ENCODE results near the gene ZBTB20. TPM values are rescaled to one million over a fixed set of nuclear protein-coding genes. Genes with fewer than 3 reads are reported as not detected.

Gene ZBTB20
- total RNA-seq, 2 experiments from 2014 or later, result 8.1 TPM

DNA sequence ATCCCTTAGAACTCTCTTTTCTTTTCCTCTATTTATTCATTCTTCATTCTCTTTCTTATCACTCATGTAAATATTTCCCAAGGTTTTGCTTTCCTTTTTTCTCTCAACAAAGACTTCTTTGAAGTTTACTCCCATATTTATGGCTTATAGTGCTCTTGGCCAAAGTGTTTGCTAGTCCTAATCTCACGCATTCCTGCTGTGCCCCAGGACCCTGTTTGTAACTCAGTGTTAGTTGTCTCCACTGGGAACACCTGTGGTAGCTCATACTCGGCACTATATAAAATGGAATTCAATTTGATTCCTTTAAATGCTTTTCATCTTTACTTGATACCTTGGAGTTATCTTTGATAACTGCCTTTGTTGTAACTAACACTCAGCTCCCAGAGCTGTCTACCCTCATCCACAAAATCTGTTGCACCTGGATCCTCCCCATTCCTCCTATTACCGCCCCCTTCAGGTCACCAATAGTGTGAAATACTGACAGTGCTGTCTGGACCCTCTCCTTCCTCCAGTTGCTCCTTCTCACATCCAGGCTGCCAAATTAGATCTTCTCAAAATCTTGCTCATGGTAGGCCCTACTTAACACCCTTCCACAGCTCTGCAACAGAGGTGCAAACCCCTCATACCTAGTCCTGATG is 776.4 kb downstream of the ZBTB20 start:
- Mint-ChIP-seq H3K36me3 (ENCODE audit: low read depth) (no peaks in the 10 kb centered on the region), H3K4me3 (no peak overlapping the region), H3K27ac (no peak overlapping the region), H3K9me3 (ENCODE audit: insufficient read depth) (no peaks in the 10 kb centered on the region), H3K27me3 (ENCODE audit: low read depth) (no peaks in the 10 kb centered on the region), H3K4me1 (ENCODE audit: low read depth) (no peaks in the 10 kb centered on the region)
- CTCF ChIA-PET, result interaction anchor here (0.9 kb wide), 1 partner anchor 12 kb away, joined by 3 read pairs; no protein-coding TSS in a partner anchor
- POLR2A ChIA-PET, result interaction anchor here (1.4 kb wide), 1 partner anchor 13 kb away, joined by 3 read pairs; no protein-coding TSS in a partner anchor
- no peak for ATAC-seq
- DNase-seq, result no peak

DNA sequence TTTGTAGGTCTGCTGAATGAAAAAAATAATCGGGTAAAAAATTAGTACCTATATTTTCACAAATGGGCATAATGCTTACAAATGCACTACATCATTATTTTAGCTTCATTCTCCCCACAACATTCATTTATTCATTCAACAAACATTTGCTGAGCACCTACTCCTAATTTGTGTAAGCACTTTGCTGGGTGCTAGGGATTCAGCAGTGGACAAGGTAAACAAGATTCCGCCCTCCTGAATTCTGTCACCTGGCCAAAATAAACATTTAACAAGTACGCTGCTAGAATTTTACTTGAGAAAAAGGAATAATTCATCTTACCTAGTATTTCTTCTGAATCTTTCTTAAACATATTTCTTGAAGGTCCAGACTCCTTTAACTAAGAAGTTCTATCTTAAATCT is 781.2 kb downstream of the ZBTB20 start:
- POLR2A ChIA-PET, result no interaction called here
- no peak overlapping the region for H3K27ac Mint-ChIP-seq
- CTCF ChIA-PET, result interaction anchor here (0.8 to 4.1 kb wide), 4 partner anchors 9 to 52 kb away, joined by 3 to 33 read pairs (median 4); no protein-coding TSS in a partner anchor

DNA sequence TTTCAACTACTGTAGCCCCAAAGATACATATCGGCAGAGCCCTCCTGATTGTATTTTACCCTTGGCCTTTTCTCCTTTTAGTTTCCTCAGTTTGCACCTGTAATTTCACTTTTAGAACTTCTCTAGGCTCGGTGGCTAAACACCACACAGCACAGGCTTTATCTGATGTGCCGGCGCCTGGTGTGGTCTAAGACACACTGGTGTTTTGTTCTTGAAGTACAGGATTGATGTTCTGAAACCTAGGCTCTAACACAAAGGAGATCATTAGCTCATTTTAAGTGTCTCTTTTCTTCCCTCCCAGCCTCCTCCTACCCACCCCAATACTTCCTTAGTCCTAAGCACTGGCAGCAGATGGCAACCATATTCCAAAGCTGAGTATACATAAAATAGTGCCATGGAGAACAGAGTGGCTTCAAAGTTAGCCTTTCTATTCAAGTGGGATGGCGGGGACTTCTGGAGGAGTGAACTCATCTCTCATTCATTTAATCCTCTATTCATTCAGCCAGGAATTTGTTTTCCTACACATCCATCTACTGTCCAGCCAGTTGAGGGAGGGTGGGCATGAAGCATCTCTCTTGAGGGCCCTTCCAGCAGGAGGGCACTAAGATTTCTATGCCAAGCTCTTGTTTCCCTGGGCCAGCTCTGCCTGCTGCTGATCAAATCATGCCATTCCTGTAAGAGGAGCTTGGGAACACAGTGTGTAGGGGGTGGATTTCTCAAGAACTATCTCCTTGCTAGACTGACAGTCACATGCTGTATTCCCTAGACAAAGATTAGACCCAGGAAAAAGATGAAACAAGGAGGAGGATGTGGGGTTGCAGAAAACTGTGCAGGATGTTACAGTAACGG is 782.1 kb downstream of the ZBTB20 start:
- ATAC-seq, result no peak

More for the DNA sequence above, 781.2 kb downstream of the ZBTB20 start:
- Mint-ChIP-seq H3K9me3 (ENCODE audit: insufficient read depth) (no peaks in the 10 kb centered on the region), H3K27me3 (ENCODE audit: low read depth) (no peaks in the 10 kb centered on the region), H3K4me1 (ENCODE audit: low read depth) (no peaks in the 10 kb centered on the region), H3K4me3 (no peak overlapping the region), H3K36me3 (ENCODE audit: low read depth) (no peaks in the 10 kb centered on the region)
- DNase-seq (no peak), ATAC-seq (no peak)

DNA sequence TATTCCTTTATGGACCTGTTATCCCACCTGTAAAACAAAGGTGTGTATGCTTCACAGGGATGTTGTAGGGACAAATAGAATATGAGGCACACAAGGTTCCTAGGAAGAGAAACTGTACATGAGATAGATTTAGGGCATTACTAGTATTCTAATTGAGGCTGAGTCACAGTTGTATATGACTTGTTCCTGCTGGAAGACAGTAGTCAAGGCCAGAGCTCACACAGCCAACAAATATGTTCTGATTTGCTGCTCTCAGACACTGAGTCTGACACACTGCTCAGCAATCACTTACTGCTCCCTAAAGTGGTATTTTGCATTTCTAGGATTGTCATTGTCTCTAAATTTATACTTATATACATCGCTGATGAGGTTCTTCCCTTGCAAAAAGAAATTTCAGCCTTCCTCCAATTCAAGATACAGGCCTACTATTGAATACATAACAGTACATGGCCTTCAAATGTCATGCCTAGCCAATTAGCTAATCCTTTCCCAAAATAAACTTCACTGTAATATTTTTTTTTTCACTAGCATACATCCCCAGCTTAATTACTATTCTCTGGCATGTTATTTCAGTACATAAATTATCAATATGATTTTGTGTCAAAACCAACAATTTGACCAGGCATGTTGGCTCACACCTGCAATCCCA is 783.4 kb downstream of the ZBTB20 start:
- Mint-ChIP-seq H3K4me1 (ENCODE audit: low read depth) (no peaks in the 10 kb centered on the region), H3K27me3 (ENCODE audit: low read depth) (no peaks in the 10 kb centered on the region), H3K9me3 (ENCODE audit: insufficient read depth) (no peaks in the 10 kb centered on the region), H3K27ac (no peak overlapping the region), H3K36me3 (ENCODE audit: low read depth) (no peaks in the 10 kb centered on the region), H3K4me3 (no peak overlapping the region)
- DNase-seq (no peak), ATAC-seq (no peak)
- CTCF ChIA-PET, result interaction anchor here (0.5 to 4.1 kb wide), 21 partner anchors 10 to 1454 kb away, joined by 3 to 33 read pairs (median 4); partner anchors contain the start of gene DRD3
- POLR2A ChIA-PET, result no interaction called here

More for the DNA sequence above, 782.1 kb downstream of the ZBTB20 start:
- Mint-ChIP-seq H3K4me1 (ENCODE audit: low read depth) (no peaks in the 10 kb centered on the region), H3K36me3 (ENCODE audit: low read depth) (no peaks in the 10 kb centered on the region), H3K27me3 (ENCODE audit: low read depth) (no peaks in the 10 kb centered on the region), H3K9me3 (ENCODE audit: insufficient read depth) (no peaks in the 10 kb centered on the region), H3K27ac (no peak overlapping the region), H3K4me3 (no peak overlapping the region)
- CTCF ChIA-PET, result interaction anchor here (0.8 to 4.1 kb wide), 13 partner anchors 9 to 217 kb away, joined by 3 to 33 read pairs (median 3); partner anchors contain the start of gene DRD3
- DNase-seq, result no peak
- POLR2A ChIA-PET, result no interaction called here

DNA sequence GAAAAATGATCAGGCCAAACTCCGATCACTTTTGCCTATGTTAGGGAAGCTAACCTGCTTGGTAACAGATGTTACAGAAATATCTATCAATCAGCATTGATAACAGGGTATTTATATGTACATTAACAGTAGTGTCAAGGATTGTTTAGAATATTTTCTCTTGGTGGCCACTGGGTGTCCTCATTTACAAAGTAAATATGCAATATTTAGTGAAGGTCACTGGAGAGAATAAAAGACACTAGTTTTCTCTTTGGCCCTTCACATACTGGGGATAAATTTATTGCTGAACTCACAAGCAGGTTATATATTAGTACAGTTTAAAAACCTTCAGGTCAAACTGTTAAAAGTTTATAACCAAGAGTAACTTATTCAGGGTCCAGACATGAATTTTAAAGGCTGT is 784.3 kb downstream of the ZBTB20 start:
- Mint-ChIP-seq H3K9me3 (ENCODE audit: insufficient read depth) (no peaks in the 10 kb centered on the region), H3K4me3 (no peak overlapping the region), H3K27ac (no peak overlapping the region), H3K4me1 (ENCODE audit: low read depth) (no peaks in the 10 kb centered on the region), H3K36me3 (ENCODE audit: low read depth) (no peaks in the 10 kb centered on the region), H3K27me3 (ENCODE audit: low read depth) (no peaks in the 10 kb centered on the region)
- POLR2A ChIA-PET, result interaction anchor here (0.6 kb wide), 2 partner anchors 91 to 150 kb away, joined by 3 to 4 read pairs; no protein-coding TSS in a partner anchor
- ATAC-seq (no peak), DNase-seq (no peak)
- CTCF ChIA-PET, result interaction anchor here (0.6 to 4.1 kb wide), 20 partner anchors 10 to 617 kb away, joined by 3 to 33 read pairs (median 4); no protein-coding TSS in a partner anchor

DNA sequence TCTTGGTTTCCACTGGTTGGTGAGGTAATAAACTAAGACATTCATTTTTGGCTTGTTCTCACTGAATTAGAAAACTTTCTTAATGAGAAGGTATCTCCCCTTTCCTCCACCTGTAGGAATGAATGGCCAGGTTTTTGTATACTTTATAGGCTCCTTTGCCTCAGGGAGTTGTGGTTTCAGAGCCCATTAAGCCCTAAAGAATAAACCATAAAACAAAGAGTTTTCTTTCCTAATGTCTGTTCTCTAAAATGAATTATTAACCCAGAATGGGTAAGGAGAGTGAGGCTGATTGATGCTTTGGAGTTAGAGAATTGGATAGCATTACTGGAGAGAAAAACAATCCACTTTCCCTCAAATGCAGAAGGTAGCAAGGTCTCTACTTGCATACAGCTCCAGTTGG is 785.7 kb downstream of the ZBTB20 start:
- no peaks in the 10 kb centered on the region for H3K27me3 Mint-ChIP-seq (ENCODE audit: low read depth)
- H3K36me3 Mint-ChIP-seq (ENCODE audit: low read depth), result no peaks in the 10 kb centered on the region
- H3K4me3 Mint-ChIP-seq, result no peak overlapping the region
- H3K9me3 Mint-ChIP-seq (ENCODE audit: insufficient read depth), result no peaks in the 10 kb centered on the region
- ATAC-seq, result no peak
- DNase-seq, result no peak
- no peak overlapping the region for H3K27ac Mint-ChIP-seq
- POLR2A ChIA-PET, result no interaction called here
- no peaks in the 10 kb centered on the region for H3K4me1 Mint-ChIP-seq (ENCODE audit: low read depth)
- CTCF ChIA-PET, result interaction anchor here (1.0 to 3.5 kb wide), 6 partner anchors 12 to 147 kb away, joined by 3 to 18 read pairs (median 4); no protein-coding TSS in a partner anchor

DNA sequence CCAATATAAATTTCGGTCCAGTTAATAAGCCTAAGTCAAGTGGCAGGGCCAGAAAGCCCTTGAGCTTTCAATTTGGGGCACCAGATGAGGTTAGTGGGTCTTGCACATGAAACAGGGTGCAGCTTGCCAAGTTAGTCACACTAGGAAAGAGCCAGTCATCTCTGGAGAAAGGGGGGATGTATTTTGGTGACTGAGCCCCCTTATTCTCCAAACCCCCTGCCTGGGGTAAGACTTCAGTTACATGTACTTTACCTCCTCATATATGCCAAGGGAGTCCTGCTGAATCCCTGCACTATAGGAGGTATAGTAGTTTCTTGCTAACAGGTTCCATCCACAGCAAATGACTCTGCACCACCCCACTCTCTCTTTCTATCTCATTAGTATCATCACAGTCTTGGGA is 790.6 kb downstream of the ZBTB20 start:
- Mint-ChIP-seq H3K36me3 (ENCODE audit: low read depth) (no peaks in the 10 kb centered on the region), H3K4me1 (ENCODE audit: low read depth) (no peaks in the 10 kb centered on the region), H3K27ac (no peak overlapping the region), H3K9me3 (ENCODE audit: insufficient read depth) (no peaks in the 10 kb centered on the region), H3K4me3 (no peak overlapping the region), H3K27me3 (ENCODE audit: low read depth) (no peaks in the 10 kb centered on the region)
- ATAC-seq (no peak), DNase-seq (no peak)
- ChIA-PET POLR2A (no interaction called here), CTCF (interaction anchor here (0.8 to 1.0 kb wide), 2 partner anchors 9 to 66 kb away, joined by 3 read pairs; no protein-coding TSS in a partner anchor)

DNA sequence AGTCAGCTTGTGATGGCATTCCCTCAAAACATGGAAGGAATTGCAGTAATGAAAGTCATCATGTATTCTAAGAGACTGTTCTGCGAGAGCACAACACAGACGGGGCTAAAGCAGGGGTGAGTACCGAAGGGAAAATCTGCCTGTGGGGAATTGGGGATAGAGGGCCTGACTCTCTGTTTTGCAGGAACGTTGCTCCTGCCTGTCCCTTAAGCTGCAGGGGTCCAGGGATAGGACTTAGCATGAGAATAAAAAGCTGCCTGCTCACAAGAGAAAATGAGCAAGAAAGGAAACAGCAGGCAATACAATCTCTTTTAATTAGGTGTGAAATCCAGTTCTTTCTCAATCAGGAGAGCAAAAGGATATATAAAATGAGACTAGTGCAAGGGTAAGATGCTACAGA is 791.0 kb downstream of the ZBTB20 start:
- Mint-ChIP-seq H3K27me3 (ENCODE audit: low read depth) (no peaks in the 10 kb centered on the region), H3K36me3 (ENCODE audit: low read depth) (no peaks in the 10 kb centered on the region), H3K9me3 (ENCODE audit: insufficient read depth) (no peaks in the 10 kb centered on the region), H3K4me3 (no peak overlapping the region), H3K27ac (no peak overlapping the region), H3K4me1 (ENCODE audit: low read depth) (no peaks in the 10 kb centered on the region)
- no peak for ATAC-seq
- CTCF ChIA-PET, result interaction anchor here (0.8 to 1.0 kb wide), 2 partner anchors 10 to 65 kb away, joined by 3 read pairs; no protein-coding TSS in a partner anchor
- DNase-seq, result no peak
- POLR2A ChIA-PET, result no interaction called here

DNA sequence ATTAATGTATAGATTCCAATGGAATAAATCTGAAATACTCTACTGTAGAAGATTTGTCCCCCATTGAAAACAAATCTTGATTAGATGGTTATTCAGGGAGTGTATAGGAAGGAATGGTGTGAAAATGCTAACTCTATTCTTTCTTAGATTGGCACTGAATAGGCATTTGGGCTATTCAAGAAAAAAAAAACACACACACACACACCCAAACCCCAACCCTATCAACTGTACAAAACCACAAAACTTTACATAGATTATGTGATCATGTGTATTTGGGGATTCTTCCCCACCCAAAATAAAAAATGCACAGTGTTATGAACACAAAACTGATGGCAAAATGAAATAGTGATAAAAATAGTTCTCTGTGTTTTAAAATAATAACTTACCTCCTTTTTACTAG is 791.4 kb downstream of the ZBTB20 start:
- no peaks in the 10 kb centered on the region for H3K9me3 Mint-ChIP-seq (ENCODE audit: insufficient read depth)
- no peak overlapping the region for H3K4me3 Mint-ChIP-seq
- ChIA-PET CTCF (interaction anchor here (0.8 to 1.0 kb wide), 2 partner anchors 10 to 65 kb away, joined by 3 read pairs; no protein-coding TSS in a partner anchor), POLR2A (no interaction called here)
- H3K4me1 Mint-ChIP-seq (ENCODE audit: low read depth), result no peaks in the 10 kb centered on the region
- H3K27me3 Mint-ChIP-seq (ENCODE audit: low read depth), result no peaks in the 10 kb centered on the region
- H3K27ac Mint-ChIP-seq, result no peak overlapping the region
- ATAC-seq (no peak), DNase-seq (no peak)
- no peaks in the 10 kb centered on the region for H3K36me3 Mint-ChIP-seq (ENCODE audit: low read depth)

DNA sequence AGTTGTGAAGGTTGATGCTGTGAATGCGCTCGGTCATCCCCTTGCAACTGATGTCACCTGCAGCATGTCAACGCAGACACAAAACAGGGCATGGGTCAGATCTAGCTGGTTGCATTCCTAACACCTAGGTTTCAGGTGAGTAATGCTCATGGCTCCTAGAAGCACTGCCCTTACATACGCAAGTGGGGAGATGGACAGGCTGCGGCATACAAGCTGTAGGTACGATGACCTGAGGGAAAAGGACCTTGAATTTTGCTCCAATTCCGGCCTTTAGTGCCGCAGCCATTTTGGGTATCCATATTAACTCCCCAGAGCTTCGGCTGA is 795.3 kb downstream of the ZBTB20 start:
- POLR2A ChIA-PET, result no interaction called here
- ATAC-seq (no peak), DNase-seq (no peak)
- H3K27ac Mint-ChIP-seq, result no peak overlapping the region
- no peaks in the 10 kb centered on the region for H3K36me3 Mint-ChIP-seq (ENCODE audit: low read depth)
- H3K9me3 Mint-ChIP-seq (ENCODE audit: insufficient read depth), result no peaks in the 10 kb centered on the region
- CTCF ChIA-PET, result no interaction called here
- no peak overlapping the region for H3K4me3 Mint-ChIP-seq
- H3K27me3 Mint-ChIP-seq (ENCODE audit: low read depth), result no peaks in the 10 kb centered on the region
- H3K4me1 Mint-ChIP-seq (ENCODE audit: low read depth), result no peaks in the 10 kb centered on the region

DNA sequence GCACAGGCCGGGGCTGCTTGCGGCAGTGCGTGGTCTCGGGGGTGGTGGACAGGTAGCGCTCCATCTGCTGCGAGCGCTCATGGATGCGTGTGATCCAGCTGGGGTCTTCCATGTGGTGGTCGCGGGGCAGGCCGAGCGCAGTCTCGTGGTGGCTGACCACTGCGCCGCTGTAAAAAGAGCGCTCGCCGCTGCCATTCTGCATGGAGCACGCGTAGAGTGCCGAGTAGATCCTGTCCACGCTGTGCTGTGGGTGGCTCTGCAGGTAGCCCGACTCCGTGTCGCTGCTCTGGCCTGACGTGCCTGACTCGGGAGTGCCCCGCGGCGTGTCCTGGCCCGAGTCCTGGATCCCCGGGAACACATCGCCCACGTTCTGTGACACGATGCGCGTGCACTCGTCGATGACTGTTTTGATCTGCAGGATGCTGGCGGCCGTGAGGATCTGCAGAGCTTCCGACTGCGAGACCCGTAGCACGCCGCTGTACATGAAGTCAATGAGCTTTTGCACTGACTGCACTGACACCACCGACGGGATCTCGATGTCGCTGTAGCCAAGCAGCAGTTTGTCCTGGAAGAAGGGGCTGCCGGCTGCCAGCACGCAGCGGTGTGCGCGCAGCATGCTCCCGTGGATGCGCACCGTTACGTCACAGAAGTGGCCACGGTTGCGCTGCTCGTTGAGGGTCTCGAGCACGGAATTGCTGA is 795.8 kb downstream of the ZBTB20 start:
- H3K27me3 Mint-ChIP-seq (ENCODE audit: low read depth), result no peaks in the 10 kb centered on the region
- ChIA-PET CTCF (no interaction called here), POLR2A (no interaction called here)
- DNase-seq (no peak), ATAC-seq (no peak)
- H3K9me3 Mint-ChIP-seq (ENCODE audit: insufficient read depth), result no peaks in the 10 kb centered on the region
- no peak overlapping the region for H3K4me3 Mint-ChIP-seq
- no peak overlapping the region for H3K27ac Mint-ChIP-seq
- no peaks in the 10 kb centered on the region for H3K36me3 Mint-ChIP-seq (ENCODE audit: low read depth)
- no peaks in the 10 kb centered on the region for H3K4me1 Mint-ChIP-seq (ENCODE audit: low read depth)
